Measurements from ENCODE around the gene PIRT.

Gene PIRT

DNA sequence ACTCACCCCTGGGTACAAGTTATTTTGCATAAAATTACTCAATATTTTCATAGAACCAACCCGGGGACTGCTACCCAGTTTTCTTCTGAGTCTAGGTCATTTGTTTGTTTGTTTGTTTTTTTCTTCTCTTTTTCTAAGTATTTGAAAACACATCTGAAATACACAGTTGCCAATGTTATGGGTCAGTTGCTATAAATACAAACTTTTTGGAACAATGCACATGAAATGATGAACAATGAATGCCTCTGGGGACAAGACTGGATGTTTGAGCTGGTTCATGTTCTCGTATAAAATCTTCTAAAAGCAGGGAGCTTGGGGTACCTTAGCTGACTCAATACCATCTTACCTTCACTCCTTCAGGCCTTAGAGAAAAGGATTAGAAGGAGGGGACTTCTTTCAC, 64.5 kb downstream of the PIRT start:
- no peak for DNase-seq (ENCODE audit: low read depth in 1 of 2, low spot score in 1 of 2)
- in situ Hi-C loops (cut with HindIII; ENCODE audit: low pct_unique_long_range_greater_than_20kb, low sequenced_read_pairs): no loop called here
- no peak for TF ChIP-seq JUND (IDR thresholded peaks at IDR 0.05; ENCODE audit: low read depth)
